MM.1S (cell line): Measurements from ENCODE around the gene CAPN9.

Experiments used
- CTCF ChIP-seq: fragments of 300-600 bp; sonication (generic); IDR thresholded peaks from 2 replicates; pipeline ENCODE4 v1.5.1; 2016; ENCODE audit warnings: antibody characterized with exemption, low read length, mixed read lengths
- EZH2 ChIP-seq: fragments of 300-600 bp; sonication (generic); optimal IDR thresholded peaks from 2 replicates; pipeline ENCODE3; 2017; ENCODE audit warnings: low read depth, mild to moderate bottlenecking, antibody characterized with exemption, low read length, mixed read lengths
- EZH2phosphoT487 ChIP-seq: fragments of 300-600 bp; sonication (generic); IDR thresholded peaks from 2 replicates; pipeline ENCODE4 v1.6.1; 2018; ENCODE audit warnings: antibody characterized with exemption, low read length

GRCh38 chr1:230737622-230738262, 9.4 kb upstream of the CAPN9 start:
- TF ChIP-seq EZH2 (no peak), CTCF (no peak), EZH2phosphoT487 (no peak)
